HEK293 (cell line): ENCODE results near the gene HMCN2.
A peak's percentile ranks its signal among the peaks of the same experiment; 100 is the strongest.

ENCODE experiments used
- BCL11A ChIP-seq: fragments of 450-650 bp; formaldehyde crosslinking; IDR thresholded peaks from 2 replicates; pipeline ENCODE4 v1.5.1; 2016; ENCODE audit warnings: low read depth, missing biosample characterization, missing genetic modification characterization
- CTCF ChIP-seq: fragments of 450-650 bp; formaldehyde crosslinking; IDR thresholded peaks from 2 replicates; pipeline ENCODE4 v1.5.1; 2016; ENCODE audit warnings: missing biosample characterization, missing genetic modification characterization
- EGR2 ChIP-seq: fragments of 450-650 bp; formaldehyde crosslinking; IDR thresholded peaks from 2 replicates; pipeline ENCODE4 v1.5.1; 2016; ENCODE audit warnings: low read depth, missing biosample characterization, missing genetic modification characterization
- GLIS2 ChIP-seq: fragments of 450-650 bp; formaldehyde crosslinking; IDR thresholded peaks from 2 replicates; pipeline ENCODE4 v1.5.1; 2016; ENCODE audit warnings: missing biosample characterization, missing genetic modification characterization
- HOXD13 ChIP-seq: sonication (generic); formaldehyde crosslinking; IDR thresholded peaks from 2 replicates; pipeline ENCODE4 v1.8.0; 2022; ENCODE audit warnings: missing genetic modification reagents, borderline replicate concordance
- KLF10 ChIP-seq: fragments of 450-650 bp; IDR thresholded peaks from 2 replicates; pipeline ENCODE4 v1.5.1; 2018; ENCODE audit warnings: missing biosample characterization, mild to moderate bottlenecking, missing genetic modification characterization
- MYNN ChIP-seq: fragments of 450-650 bp; formaldehyde crosslinking; IDR thresholded peaks from 2 replicates; pipeline ENCODE4 v1.5.1; 2016; ENCODE audit warnings: missing biosample characterization, missing genetic modification characterization, borderline replicate concordance
- PATZ1 ChIP-seq: fragments of 450-650 bp; formaldehyde crosslinking; IDR thresholded peaks from 2 replicates; pipeline ENCODE4 v1.5.1; 2016; ENCODE audit warnings: missing biosample characterization, missing genetic modification characterization
- PRDM1 ChIP-seq: fragments of 450-650 bp; formaldehyde crosslinking; IDR thresholded peaks from 2 replicates; pipeline ENCODE4; 2016; ENCODE audit warnings: missing biosample characterization, missing genetic modification characterization
- SP2 ChIP-seq: fragments of 450-650 bp; formaldehyde crosslinking; IDR thresholded peaks from 2 replicates; pipeline ENCODE4 v1.5.1; 2016; ENCODE audit warnings: missing biosample characterization, missing genetic modification characterization
- WT1 ChIP-seq: fragments of 450-650 bp; formaldehyde crosslinking; IDR thresholded peaks from 2 replicates; pipeline ENCODE4 v1.5.1; 2016; ENCODE audit warnings: missing biosample characterization, missing genetic modification characterization
- YY2 ChIP-seq: fragments of 450-650 bp; formaldehyde crosslinking; IDR thresholded peaks from 2 replicates; pipeline ENCODE4 v1.5.1; 2016; ENCODE audit warnings: missing biosample characterization, missing genetic modification characterization
- ZFP3 ChIP-seq: fragments of 450-650 bp; formaldehyde crosslinking; IDR thresholded peaks from 2 replicates; pipeline ENCODE4 v1.5.1; 2016; ENCODE audit warnings: low read depth, missing biosample characterization, missing genetic modification characterization
- ZFP69B ChIP-seq: fragments of 450-650 bp; formaldehyde crosslinking; IDR thresholded peaks from 2 replicates; pipeline ENCODE4 v1.5.1; 2016; ENCODE audit warnings: missing biosample characterization, missing genetic modification characterization
- ZNF239 ChIP-seq: fragments of 450-650 bp; formaldehyde crosslinking; IDR thresholded peaks from 2 replicates; pipeline ENCODE4 v1.5.1; 2016; ENCODE audit warnings: missing biosample characterization, missing genetic modification characterization
- ZNF324 ChIP-seq: fragments of 450-650 bp; formaldehyde crosslinking; IDR thresholded peaks from 2 replicates; pipeline ENCODE4 v1.5.1; 2016; ENCODE audit warnings: missing biosample characterization, missing genetic modification characterization
- ZNF48 ChIP-seq: fragments of 450-650 bp; formaldehyde crosslinking; IDR thresholded peaks from 2 replicates; pipeline ENCODE4 v1.5.1; 2016; ENCODE audit warnings: missing biosample characterization, missing genetic modification characterization
- ZNF530 ChIP-seq: fragments of 450-650 bp; formaldehyde crosslinking; IDR thresholded peaks from 2 replicates; pipeline ENCODE4 v1.5.1; 2016; ENCODE audit warnings: low read depth, missing biosample characterization, missing genetic modification characterization
- ZNF560 ChIP-seq: fragments of 450-650 bp; formaldehyde crosslinking; IDR thresholded peaks from 2 replicates; pipeline ENCODE4 v1.5.1; 2017; ENCODE audit warnings: missing biosample characterization, missing genetic modification characterization, borderline replicate concordance
- ZNF600 ChIP-seq: fragments of 450-650 bp; formaldehyde crosslinking; IDR thresholded peaks from 2 replicates; pipeline ENCODE4 v1.5.1; 2016; ENCODE audit warnings: missing biosample characterization, missing genetic modification characterization
- ZNF621 ChIP-seq: fragments of 450-650 bp; formaldehyde crosslinking; IDR thresholded peaks from 2 replicates; pipeline ENCODE4 v1.5.1; 2017; ENCODE audit warnings: missing biosample characterization, missing genetic modification characterization
- ZNF645 ChIP-seq: fragments of 450-650 bp; formaldehyde crosslinking; IDR thresholded peaks from 2 replicates; pipeline ENCODE4; 2016; ENCODE audit warnings: missing biosample characterization, missing genetic modification characterization
- ZNF654 ChIP-seq: fragments of 450-650 bp; formaldehyde crosslinking; IDR thresholded peaks from 2 replicates; pipeline ENCODE4 v1.5.1; 2016; ENCODE audit warnings: low read depth, missing biosample characterization, missing genetic modification characterization
- ZNF670 ChIP-seq: fragments of 450-650 bp; formaldehyde crosslinking; IDR thresholded peaks from 2 replicates; pipeline ENCODE4 v1.5.1; 2016; ENCODE audit warnings: missing biosample characterization, missing genetic modification characterization, low read depth
- ZNF792 ChIP-seq: fragments of 450-650 bp; formaldehyde crosslinking; IDR thresholded peaks from 2 replicates; pipeline ENCODE4 v1.5.1; 2016; ENCODE audit warnings: missing biosample characterization, missing genetic modification characterization
- ZSCAN23 ChIP-seq: fragments of 450-650 bp; formaldehyde crosslinking; IDR thresholded peaks from 2 replicates; pipeline ENCODE4 v1.5.1; 2016; ENCODE audit warnings: missing biosample characterization, missing genetic modification characterization
- TF ChIP-seq, protein P1 (sequence below): IDR thresholded peaks from 2 replicates; pipeline ENCODE4 v1.6.1; 2011; ENCODE audit warnings: mild to moderate bottlenecking, low read depth, low read length, borderline replicate concordance
- TF ChIP-seq, protein P2 (sequence below): fragments of 450-650 bp; formaldehyde crosslinking; IDR thresholded peaks from 2 replicates; pipeline ENCODE4 v1.5.1; 2016; ENCODE audit warnings: missing biosample characterization, missing genetic modification characterization, low read depth
- TF ChIP-seq, protein P3 (sequence below): fragments of 450-650 bp; formaldehyde crosslinking; IDR thresholded peaks from 2 replicates; pipeline ENCODE4 v1.5.1; 2017; ENCODE audit warnings: missing biosample characterization, missing genetic modification characterization
- TF ChIP-seq, protein P4 (sequence below): fragments of 450-650 bp; formaldehyde crosslinking; IDR thresholded peaks from 2 replicates; pipeline ENCODE4 v1.5.1; 2017; ENCODE audit warnings: missing biosample characterization, missing genetic modification characterization

HMCN2 gene

DNA sequence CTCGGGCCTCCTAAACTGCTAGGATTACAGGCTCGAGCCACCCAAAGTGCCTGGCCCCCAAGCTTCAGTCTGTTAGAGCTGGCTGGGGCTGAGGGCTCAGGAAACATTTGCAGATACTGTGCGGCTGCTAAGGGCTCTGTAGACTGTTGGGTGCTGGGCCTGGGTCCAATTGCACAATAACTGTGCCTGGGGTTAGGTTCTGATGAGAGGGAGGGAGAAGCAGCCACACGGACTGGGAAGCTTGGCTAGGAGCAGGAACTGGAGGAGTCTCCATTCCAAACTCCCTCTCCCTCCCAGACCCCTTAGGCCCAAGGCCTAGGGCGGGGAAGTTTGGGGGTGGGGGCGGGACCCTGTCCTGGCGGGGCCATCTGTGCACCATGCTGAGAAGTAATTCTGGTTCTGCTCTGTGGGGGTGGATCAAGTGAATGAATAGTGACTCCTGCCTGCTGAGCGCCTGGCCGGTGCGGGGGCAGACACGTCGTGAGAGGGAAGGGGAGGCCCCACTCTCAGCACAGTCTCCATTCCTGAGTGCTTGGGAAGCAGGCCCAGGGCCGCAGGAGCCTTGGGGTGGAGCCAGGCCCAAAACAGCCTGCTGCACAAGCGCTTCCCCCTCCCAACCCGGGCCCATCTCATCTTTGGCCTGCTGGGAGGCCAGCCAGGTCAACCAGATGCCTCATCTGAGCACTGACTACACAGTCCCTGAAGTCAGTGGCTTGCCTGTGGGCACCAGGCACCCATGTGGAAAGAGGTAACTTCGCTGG is 180.7 kb downstream of the HMCN2 start (continued):
- TF ChIP-seq CTCF (tag by site-specific recombination) (no peak), YY2 (tag by site-specific recombination) (no peak), ZFP3 (tag by site-specific recombination) (no peak), ZNF654 (tag by site-specific recombination) (no peak), ZNF530 (tag by site-specific recombination) (no peak), HOXD13 (no peak), ZNF239 (tag by site-specific recombination) (no peak), ZNF621 (tag by site-specific recombination) (no peak), ZNF600 (peak; percentile 91), SP2 (peak; percentile 61), ZNF324 (no peak), PRDM1 (tag by site-specific recombination) (no peak), ZNF48 (tag by site-specific recombination) (no peak), BCL11A (no peak), PATZ1 (peak; percentile 74), ZNF792 (tag by site-specific recombination) (no peak), GLIS2 (tag by site-specific recombination) (peak; percentile 53), MYNN (tag by site-specific recombination) (no peak), EGR2 (tag by site-specific recombination) (peak; percentile 90), ZNF670 (no peak), WT1 (tag by site-specific recombination) (no peak), ZNF645 (tag by site-specific recombination) (no peak), ZSCAN23 (tag by site-specific recombination) (no peak), ZFP69B (tag by site-specific recombination) (peak; percentile 93), KLF10 (tag by site-specific recombination) (no peak), ZNF560 (tag by site-specific recombination) (no peak)
- TF ChIP-seq, protein P1, sequence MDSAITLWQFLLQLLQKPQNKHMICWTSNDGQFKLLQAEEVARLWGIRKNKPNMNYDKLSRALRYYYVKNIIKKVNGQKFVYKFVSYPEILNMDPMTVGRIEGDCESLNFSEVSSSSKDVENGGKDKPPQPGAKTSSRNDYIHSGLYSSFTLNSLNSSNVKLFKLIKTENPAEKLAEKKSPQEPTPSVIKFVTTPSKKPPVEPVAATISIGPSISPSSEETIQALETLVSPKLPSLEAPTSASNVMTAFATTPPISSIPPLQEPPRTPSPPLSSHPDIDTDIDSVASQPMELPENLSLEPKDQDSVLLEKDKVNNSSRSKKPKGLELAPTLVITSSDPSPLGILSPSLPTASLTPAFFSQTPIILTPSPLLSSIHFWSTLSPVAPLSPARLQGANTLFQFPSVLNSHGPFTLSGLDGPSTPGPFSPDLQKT = no peak
- TF ChIP-seq, protein P2, sequence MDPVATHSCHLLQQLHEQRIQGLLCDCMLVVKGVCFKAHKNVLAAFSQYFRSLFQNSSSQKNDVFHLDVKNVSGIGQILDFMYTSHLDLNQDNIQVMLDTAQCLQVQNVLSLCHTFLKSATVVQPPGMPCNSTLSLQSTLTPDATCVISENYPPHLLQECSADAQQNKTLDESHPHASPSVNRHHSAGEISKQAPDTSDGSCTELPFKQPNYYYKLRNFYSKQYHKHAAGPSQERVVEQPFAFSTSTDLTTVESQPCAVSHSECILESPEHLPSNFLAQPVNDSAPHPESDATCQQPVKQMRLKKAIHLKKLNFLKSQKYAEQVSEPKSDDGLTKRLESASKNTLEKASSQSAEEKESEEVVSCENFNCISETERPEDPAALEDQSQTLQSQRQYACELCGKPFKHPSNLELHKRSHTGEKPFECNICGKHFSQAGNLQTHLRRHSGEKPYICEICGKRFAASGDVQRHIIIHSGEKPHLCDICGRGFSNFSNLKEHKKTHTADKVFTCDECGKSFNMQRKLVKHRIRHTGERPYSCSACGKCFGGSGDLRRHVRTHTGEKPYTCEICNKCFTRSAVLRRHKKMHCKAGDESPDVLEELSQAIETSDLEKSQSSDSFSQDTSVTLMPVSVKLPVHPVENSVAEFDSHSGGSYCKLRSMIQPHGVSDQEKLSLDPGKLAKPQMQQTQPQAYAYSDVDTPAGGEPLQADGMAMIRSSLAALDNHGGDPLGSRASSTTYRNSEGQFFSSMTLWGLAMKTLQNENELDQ = no peak
- TF ChIP-seq, protein P3, sequence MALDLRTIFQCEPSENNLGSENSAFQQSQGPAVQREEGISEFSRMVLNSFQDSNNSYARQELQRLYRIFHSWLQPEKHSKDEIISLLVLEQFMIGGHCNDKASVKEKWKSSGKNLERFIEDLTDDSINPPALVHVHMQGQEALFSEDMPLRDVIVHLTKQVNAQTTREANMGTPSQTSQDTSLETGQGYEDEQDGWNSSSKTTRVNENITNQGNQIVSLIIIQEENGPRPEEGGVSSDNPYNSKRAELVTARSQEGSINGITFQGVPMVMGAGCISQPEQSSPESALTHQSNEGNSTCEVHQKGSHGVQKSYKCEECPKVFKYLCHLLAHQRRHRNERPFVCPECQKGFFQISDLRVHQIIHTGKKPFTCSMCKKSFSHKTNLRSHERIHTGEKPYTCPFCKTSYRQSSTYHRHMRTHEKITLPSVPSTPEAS (tag by site-specific recombination) = no peak
- TF ChIP-seq, protein P4, sequence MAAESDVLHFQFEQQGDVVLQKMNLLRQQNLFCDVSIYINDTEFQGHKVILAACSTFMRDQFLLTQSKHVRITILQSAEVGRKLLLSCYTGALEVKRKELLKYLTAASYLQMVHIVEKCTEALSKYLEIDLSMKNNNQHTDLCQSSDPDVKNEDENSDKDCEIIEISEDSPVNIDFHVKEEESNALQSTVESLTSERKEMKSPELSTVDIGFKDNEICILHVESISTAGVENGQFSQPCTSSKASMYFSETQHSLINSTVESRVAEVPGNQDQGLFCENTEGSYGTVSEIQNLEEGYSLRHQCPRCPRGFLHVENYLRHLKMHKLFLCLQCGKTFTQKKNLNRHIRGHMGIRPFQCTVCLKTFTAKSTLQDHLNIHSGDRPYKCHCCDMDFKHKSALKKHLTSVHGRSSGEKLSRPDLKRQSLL (tag by site-specific recombination) = no peak
